ENCODE measurements around the gene TARBP1.

DNA sequence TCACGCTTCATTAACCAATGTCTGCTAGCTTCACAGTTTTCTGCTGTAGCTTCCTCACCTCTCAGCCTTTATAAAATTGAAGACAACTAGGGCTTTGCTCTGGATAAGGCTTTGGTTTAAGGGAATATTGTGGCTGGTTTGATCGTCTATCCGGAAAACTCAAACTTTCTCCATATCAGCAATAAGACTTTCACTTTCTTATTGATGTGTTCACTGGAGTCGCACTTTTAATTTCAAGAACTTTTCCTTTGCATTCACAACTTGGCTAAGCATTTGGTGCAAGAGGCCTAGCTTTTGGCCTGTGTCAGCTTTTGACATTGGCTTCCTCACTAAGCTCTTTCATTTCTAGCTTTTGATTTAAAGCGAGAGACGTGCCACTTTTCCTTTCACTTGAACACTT is 92.9 kb downstream of the TARBP1 start:
- TF ChIP-seq CTCF (IDR thresholded peaks at IDR 0.05) (no peak), EZH2 (IDR thresholded peaks at IDR 0.05; ENCODE audit: borderline replicate concordance, insufficient read depth, low read depth, low read length, poor library complexity, severe bottlenecking) (no peak)
